Measurements from ENCODE around the gene SLC4A1.

SLC4A1 gene

DNA sequence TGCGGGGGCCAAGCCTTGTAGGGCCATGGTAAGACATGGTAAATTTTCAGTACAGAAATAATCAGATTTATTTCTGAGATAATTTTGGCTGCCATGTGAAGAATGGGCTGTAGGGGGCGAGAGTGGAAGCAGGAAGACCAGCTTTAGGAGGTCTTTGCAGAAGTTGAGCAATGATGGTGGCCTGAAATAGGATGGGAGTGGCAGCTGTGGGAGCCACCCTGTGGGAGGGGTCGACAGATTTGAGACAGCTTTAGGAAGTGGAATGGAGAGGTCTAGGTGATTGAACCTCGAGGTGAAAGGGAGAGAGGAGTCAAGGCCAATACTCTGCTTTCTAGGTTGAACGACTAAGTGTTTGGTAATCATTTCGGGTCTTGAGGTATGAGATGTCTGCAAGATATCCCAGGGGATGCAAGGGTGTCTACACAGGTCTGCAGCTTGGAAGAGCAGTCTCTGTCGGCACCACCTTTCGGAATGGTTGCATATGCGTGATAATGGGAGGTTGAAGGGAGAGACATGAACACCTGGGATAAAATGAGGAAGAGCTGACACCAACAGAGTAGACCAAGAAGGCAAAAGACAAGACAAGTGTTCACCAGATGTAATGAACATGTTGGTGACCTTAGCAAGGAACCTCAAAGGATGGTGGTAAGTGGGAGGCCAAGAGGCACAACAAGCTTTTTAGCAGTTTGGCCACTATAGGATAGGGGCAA, 64.0 kb downstream of the SLC4A1 start:
- peak; percentile 11 to 35 (median 35) for DNase-seq

GRCh38 chr17:44202756-44203155, 65.2 kb downstream of the SLC4A1 start:
- DNase-seq = no peak

GRCh38 chr17:44200478-44201155, 67.3 kb downstream of the SLC4A1 start:
- peak in 2 of 3 experiments; percentile 6 to 83 for DNase-seq

- DNase-seq = peak; percentile 97 to 98 (median 97)
Observed at GRCh38 chr17:44199553-44200477, 68.1 kb downstream of the SLC4A1 start, which contains the start of gene ATXN7L3. Gene ATXN7L3 (minus strand): TSS chr17:44199884. CDS start chr17:44198070, 1,814 bp downstream.

DNA sequence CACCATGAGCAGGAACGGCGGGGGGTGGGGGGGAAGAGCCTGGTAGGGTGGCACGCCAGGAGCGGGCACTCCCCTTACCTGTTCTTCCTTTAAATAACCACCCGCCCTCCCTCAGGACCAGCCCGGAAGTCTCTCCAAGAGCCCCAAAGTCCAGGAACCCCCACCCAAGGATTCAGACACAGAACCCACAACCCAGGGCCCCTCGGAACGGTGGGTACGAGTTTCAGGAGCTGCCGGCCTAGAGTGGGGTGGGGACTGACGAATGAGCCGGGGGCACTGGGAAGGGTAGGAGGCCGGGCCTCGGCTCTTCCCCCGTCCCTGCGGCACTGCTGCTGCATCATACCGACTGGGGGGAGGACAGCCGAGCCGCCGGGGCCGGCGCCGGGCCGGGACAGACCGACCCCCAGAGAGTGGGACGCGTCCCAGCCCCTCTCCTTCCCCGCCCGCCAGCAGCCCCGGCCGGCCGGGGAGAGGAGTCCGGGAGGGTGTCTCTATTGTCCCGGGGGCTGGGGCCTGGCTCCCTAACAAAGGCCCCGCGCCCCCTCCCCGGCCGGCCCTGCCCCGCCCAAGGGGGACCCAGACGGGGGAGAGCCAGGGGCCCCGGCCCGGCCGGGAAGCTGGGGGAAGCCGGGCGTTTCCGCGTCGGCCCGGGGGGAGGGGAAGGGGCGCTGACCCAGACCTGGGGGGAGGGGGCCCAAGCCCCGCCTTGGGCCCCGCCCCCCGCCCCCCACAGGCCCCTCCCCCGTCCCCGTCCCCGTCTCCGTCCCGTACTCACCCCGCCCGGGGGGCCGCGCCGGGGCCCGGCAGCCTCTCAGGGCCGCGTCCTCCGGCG, 69.0 kb downstream of the SLC4A1 start:
- DNase-seq = peak; percentile 27 to 75 (median 74)
